ENCODE data around the gene TIGD2.

TIGD2 gene

GRCh38 chr4:89110986-89111832, at the start of gene TIGD2:
TSS of gene TIGD2 (plus strand) at chr4:89111533. CDS start at chr4:89112975, 1,442 bp downstream.
- peak; percentile 88 for DNase-seq

DNA sequence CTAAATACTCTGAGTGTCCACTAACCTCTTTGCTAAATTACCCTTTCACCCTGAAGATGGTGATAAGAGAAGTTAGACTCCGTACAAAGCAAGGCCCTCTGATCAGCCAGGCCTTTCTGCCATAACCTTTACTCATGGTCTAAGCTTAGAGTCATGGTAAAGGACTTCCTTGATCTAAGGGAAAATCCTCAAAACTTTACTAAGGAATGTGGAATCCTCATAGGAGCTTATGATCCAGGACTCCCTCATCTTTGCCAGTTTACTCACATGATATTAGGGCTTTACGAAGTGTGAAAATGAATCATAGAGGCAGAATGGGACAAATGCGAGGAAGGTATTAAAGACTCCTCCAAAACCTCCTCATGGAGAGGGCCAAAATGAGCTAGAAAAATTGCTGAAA, 46.5 kb upstream of the TIGD2 start:
- no peak for DNase-seq

- no peak for DNase-seq
Measured at GRCh38 chr4:89067417-89067816, 43.9 kb upstream of the TIGD2 start.

DNA sequence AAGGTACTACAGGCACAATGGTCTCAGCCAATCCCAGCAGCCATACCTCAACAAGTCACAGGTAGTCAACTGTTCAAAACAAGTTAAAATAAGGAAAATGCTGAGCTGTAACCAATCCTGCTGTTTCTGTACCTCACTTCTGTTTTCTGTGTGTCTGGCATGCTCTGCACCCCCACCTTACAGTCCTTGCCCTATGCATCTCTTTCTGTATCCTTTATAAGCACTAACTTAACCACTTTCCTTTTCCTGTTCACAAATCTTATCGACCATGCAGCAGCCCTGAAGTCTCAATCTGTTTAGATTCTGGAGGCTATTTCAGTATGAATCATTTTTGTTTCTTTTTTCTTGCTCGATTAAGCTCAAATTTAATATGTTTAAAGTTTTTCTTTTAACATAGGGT, 41.9 kb upstream of the TIGD2 start:
- no peak for DNase-seq

GRCh38 chr4:89070041-89070440, 41.3 kb upstream of the TIGD2 start:
- DNase-seq, result no peak

DNA sequence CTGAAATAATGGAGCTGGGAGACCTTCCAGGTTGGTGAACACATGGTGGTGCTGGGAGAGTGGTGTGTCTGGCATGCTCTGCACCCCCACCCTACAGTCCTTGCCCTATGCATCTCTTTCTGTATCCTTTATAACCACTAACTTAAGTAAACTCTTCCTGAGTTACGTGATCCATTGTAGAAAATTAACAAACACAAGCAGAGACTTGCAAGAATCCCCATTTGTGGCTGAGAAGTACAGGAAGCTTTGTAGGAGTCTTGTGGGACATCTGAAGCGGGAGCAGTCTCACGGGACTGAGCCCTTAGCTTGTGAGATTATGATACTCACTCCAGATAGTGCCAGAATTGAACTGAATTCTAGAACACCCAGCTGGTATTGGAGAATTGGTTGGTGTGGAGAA, 40.0 kb upstream of the TIGD2 start:
- no peak for DNase-seq

- DNase-seq, result no peak
Measured at GRCh38 chr4:89072921-89073320, 38.4 kb upstream of the TIGD2 start.

GRCh38 chr4:89077761-89078160, 33.6 kb upstream of the TIGD2 start:
- no peak for DNase-seq

- no peak for DNase-seq
Measured at GRCh38 chr4:89078300-89078699, 33.0 kb upstream of the TIGD2 start.

DNA sequence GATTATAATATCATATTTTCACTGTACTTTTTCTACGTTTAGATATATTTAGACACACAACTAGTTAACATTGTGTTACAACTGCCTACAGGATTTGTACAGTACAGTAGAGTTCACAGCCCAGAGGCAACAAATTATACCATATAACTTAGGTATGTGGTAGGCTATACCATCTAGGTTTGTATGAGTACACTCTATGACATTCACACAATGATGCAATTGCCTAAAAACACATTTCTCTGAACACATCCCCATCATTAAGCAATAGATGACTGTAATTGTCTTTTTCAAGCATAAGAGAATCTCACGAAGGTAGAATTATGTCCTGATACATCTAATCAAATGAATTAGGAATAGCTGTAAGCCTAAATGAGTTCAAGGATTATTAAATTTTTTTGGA, 12.3 kb upstream of the TIGD2 start:
- no peak for DNase-seq

DNA sequence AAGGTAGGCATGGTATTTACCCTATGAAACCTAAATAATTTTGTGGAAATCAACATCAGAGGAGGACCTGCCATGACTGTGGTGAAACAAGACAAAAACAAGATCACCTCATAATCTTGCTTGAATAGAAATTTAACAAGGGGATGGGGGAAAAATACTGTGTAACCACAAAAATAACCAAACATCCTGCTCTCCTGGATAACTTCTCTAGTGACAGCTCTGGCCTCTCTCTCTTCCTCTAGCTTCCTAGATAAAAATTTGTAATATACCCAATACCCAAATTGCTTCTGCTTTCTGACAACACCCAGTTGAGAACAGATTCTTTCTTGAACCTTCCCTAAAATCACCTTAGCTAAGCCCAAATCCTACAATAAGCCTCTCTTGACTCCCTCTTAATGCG, 11.9 kb upstream of the TIGD2 start:
- DNase-seq, result no peak

DNA sequence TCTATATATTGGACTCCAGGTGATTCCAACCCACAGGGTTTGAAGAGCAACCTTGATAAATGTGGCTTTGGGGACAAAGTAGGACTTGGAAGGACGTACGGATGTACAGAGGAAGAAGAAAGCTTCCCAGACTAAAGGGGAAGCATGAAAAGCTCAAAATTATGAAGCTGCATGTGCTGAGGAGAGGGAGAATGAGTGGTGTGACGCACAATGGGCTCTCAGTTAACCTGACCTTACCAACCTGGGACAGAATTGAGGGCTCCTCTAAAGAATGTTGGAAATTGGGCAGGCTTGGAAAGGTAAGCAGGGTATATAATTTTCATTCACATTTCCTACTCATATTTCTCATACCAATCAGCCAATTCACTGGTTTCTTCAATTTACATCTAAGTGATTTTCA, 10.5 kb upstream of the TIGD2 start:
- DNase-seq, result no peak

GRCh38 chr4:89101256-89102161, 9.8 kb upstream of the TIGD2 start:
- DNase-seq, result no peak

DNA sequence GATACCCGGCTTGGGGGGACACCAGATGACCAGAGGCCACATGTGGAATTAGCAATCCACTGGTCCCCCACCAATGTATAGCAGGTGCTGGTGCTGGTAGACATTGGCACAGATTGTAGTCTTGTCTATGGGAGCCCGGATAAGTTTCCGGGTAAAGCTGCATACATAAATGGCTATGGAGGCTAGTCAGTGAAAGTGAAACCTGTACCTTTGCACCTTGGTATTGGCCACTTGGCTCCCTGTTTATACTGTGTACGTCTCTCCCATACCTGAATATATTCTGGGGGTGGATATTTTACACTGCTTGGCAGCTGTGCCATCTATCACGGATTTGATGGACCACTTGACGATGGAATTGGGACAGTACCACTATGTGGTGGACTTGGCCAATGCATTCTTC, 5.6 kb upstream of the TIGD2 start:
- DNase-seq, result no peak

GRCh38 chr4:89108091-89108490, 3.2 kb upstream of the TIGD2 start:
- DNase-seq, result peak; percentile 7

GRCh38 chr4:89109841-89110540, 1.3 kb upstream of the TIGD2 start:
- DNase-seq, result no peak

DNA sequence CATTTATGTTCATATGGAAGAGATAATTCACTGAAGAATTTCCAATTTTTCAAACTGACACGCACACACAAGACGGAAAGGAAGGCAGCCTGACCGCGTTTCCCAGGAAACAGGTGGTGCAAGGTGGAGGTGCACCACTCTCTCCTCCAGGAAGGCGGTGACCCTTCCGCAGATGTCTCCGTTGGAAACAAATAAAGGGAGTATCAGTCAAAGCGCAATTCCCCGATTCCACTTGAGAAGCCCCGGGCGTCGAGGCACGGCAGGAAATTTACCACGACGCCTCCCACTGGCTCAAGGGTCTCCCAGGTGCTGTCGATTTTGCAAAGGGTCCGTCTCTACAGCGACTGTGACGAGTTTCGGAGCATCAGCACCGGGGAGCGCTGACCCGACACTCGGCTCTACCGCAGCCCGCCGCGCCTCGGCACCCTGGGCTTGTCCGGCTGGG, 770 bp upstream of the TIGD2 start:
- peak; percentile 29 for DNase-seq

- no peak for DNase-seq
Measured at GRCh38 chr4:89111833-89112563, 665 bp downstream of the TIGD2 start.

DNA sequence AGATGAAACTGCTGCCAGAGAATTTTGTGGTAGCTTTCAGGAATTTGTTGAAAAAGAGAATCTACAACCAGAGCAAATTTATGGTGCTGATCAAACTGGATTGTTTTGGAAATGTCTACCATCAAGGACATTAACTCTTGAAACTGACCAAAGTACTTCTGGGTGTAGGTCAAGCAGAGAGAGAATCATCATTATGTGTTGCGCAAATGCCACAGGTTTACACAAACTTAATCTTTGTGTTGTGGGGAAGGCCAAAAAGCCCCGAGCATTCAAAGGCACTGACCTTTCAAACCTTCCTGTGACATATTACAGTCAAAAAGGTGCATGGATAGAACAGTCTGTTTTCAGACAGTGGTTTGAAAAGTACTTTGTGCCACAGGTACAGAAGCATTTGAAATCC, 2.1 kb downstream of the TIGD2 start:
- no peak for DNase-seq

- no peak for DNase-seq
Measured at GRCh38 chr4:89114100-89114499, 2.8 kb downstream of the TIGD2 start.

DNA sequence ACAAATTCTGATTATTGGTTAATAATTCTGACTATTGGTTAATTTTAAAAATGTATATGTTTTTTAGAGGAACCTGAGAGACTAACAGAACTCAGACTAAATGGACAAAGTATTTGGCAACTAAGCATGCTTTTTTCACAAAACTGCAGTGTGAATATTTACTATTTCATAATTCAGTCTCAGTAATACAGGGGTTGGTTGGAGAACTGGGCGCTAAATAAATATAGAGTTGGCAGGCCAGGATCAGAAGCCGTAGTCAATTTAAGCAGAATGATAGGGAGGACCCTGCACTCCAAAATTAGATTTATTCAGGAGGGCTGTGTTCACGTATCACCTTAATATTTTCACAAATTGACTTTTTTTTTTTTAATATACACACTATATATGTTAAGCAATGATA, 5.8 kb downstream of the TIGD2 start:
- DNase-seq, result no peak

- DNase-seq, result no peak
Measured at GRCh38 chr4:89119166-89119565, 7.8 kb downstream of the TIGD2 start.

GRCh38 chr4:89119836-89120235, 8.5 kb downstream of the TIGD2 start:
- no peak for DNase-seq
